ENCODE data around the gene PIAS4. TPM values are rescaled to one million over a fixed set of nuclear protein-coding genes. Genes with fewer than 3 reads are reported as not detected.

The PIAS4 gene
- total RNA-seq, 1 donor from 2014 or later: 26.0 TPM

- FAIRE-seq: no peak
- H2AFZ ChIP-seq (ENCODE audit: low read depth, low read length): no peak overlapping the region
Observed at GRCh38 chr19:4087787-4088679, 80.5 kb downstream of the PIAS4 start.

GRCh38 chr19:4088975-4089374, 81.4 kb downstream of the PIAS4 start:
- FAIRE-seq (no peak), DNase-seq (ENCODE audit: low read depth) (no peak)
- TF ChIP-seq EZH2 (IDR thresholded peaks at IDR 0.05; ENCODE audit: insufficient read depth, low read length): no peak
- TF ChIP-seq CTCF (IDR thresholded peaks at IDR 0.05; ENCODE audit: insufficient read depth, low read depth, low read length): no peak
- Histone ChIP-seq H3K27me3 (ENCODE audit: insufficient read depth, low read length) (no peaks in the 10 kb centered on the region), H3K9me3 (ENCODE audit: insufficient read depth, low read depth, low read length) (no peaks in the 10 kb centered on the region), H3K4me1 (ENCODE audit: insufficient read depth, low read length) (no peaks in the 10 kb centered on the region), H3K36me3 (ENCODE audit: insufficient read depth, low read length) (no peaks in the 10 kb centered on the region), H3K79me2 (ENCODE audit: insufficient read depth, low read length) (no peaks in the 10 kb centered on the region), H3K27ac (ENCODE audit: low read depth, low read length) (no peak overlapping the region), H4K20me1 (ENCODE audit: insufficient read depth, low read length) (no peaks in the 10 kb centered on the region), H3K4me3 (ENCODE audit: insufficient read depth, low read depth, low read length) (no peak overlapping the region), H2AFZ (ENCODE audit: low read depth, low read length) (no peak overlapping the region), H3K4me2 (ENCODE audit: low read length) (no peak overlapping the region), H3K9ac (ENCODE audit: low read length) (no peak overlapping the region)
- H3K36me3 Mint-ChIP-seq (ENCODE audit: low read depth, unreplicated experiment): peaks cover 4% of the 10 kb centered on the region
- no peaks in the 10 kb centered on the region for H3K9me3 Mint-ChIP-seq (ENCODE audit: unreplicated experiment)
- no peak overlapping the region for H3K27ac Mint-ChIP-seq (ENCODE audit: unreplicated experiment)
- H3K4me3 Mint-ChIP-seq (ENCODE audit: unreplicated experiment): no peak overlapping the region
- no peaks in the 10 kb centered on the region for H3K4me1 Mint-ChIP-seq (ENCODE audit: low read depth, unreplicated experiment)
- H3K27me3 Mint-ChIP-seq (ENCODE audit: low read depth, unreplicated experiment): no peaks in the 10 kb centered on the region

More at GRCh38 chr19:4087787-4088679, 80.5 kb downstream of the PIAS4 start:
- no peaks in the 10 kb centered on the region for H3K36me3 ChIP-seq (ENCODE audit: insufficient read depth, low read length)
- no peaks in the 10 kb centered on the region for H4K20me1 ChIP-seq (ENCODE audit: insufficient read depth, low read length)
- Mint-ChIP-seq H3K4me1 (ENCODE audit: low read depth, unreplicated experiment) (no peaks in the 10 kb centered on the region), H3K4me3 (ENCODE audit: unreplicated experiment) (no peak overlapping the region), H3K27me3 (ENCODE audit: low read depth, unreplicated experiment) (no peaks in the 10 kb centered on the region), H3K27ac (ENCODE audit: unreplicated experiment) (no peak overlapping the region), H3K36me3 (ENCODE audit: low read depth, unreplicated experiment) (no peaks in the 10 kb centered on the region), H3K9me3 (ENCODE audit: unreplicated experiment) (no peaks in the 10 kb centered on the region)
- DNase-seq (ENCODE audit: low read depth): no peak
- H3K27ac ChIP-seq (ENCODE audit: low read depth, low read length): no peak overlapping the region
- H3K79me2 ChIP-seq (ENCODE audit: insufficient read depth, low read length): no peaks in the 10 kb centered on the region
- TF ChIP-seq EZH2 (IDR thresholded peaks at IDR 0.05; ENCODE audit: insufficient read depth, low read length): no peak
- TF ChIP-seq CTCF (IDR thresholded peaks at IDR 0.05; ENCODE audit: insufficient read depth, low read depth, low read length): no peak
- H3K4me1 ChIP-seq (ENCODE audit: insufficient read depth, low read length): no peaks in the 10 kb centered on the region
- no peaks in the 10 kb centered on the region for H3K27me3 ChIP-seq (ENCODE audit: insufficient read depth, low read length)
- no peak overlapping the region for H3K9ac ChIP-seq (ENCODE audit: low read length)
- no peak overlapping the region for H3K4me2 ChIP-seq (ENCODE audit: low read length)
- no peak overlapping the region for H3K4me3 ChIP-seq (ENCODE audit: insufficient read depth, low read depth, low read length)
- H3K9me3 ChIP-seq (ENCODE audit: insufficient read depth, low read depth, low read length): no peaks in the 10 kb centered on the region

Small RNA genes lying within 50 kb of the gene (microRNA-seq; reads per million reads assigned to microRNA genes)
- not detected for gene MIR637

Other genes with a start within 250 kb of the PIAS4 start
- gene APBA3, start 246.0 kb upstream of the PIAS4 start, total RNA-seq: 16.4 and 16.5 TPM in 2 replicates
- gene MRPL54, start 245.1 kb upstream of the PIAS4 start, total RNA-seq: 41.6 and 43.5 TPM in 2 replicates
- gene RAX2, start 235.5 kb upstream of the PIAS4 start, total RNA-seq: not detected in 2 replicates
- gene MATK, start 221.4 kb upstream of the PIAS4 start, total RNA-seq: 0.22 TPM in 1 of 2 replicates, not detected in the other
- gene ZFR2, start 138.7 kb upstream of the PIAS4 start, total RNA-seq: 2.0 and 2.1 TPM in 2 replicates
- gene ATCAY, start 127.1 kb upstream of the PIAS4 start, total RNA-seq: 4.5 and 6.5 TPM in 2 replicates
- gene NMRK2, start 74.7 kb upstream of the PIAS4 start, total RNA-seq: 0.73 TPM in 1 of 2 replicates, not detected in the other
- 242 and 264 TPM in 2 replicates for gene DAPK3, start 36.6 kb upstream of the PIAS4 start, total RNA-seq
- gene EEF2, start 22.3 kb upstream of the PIAS4 start, total RNA-seq: 2,578 and 2,739 TPM in 2 replicates
- 24.3 and 26.9 TPM in 2 replicates for gene ZBTB7A, start 59.2 kb downstream of the PIAS4 start, total RNA-seq
- 184 and 190 TPM in 2 replicates for gene MAP2K2, start 116.4 kb downstream of the PIAS4 start, total RNA-seq
- gene CREB3L3, start 145.9 kb downstream of the PIAS4 start, total RNA-seq: not detected in 2 replicates
- gene SIRT6, start 174.8 kb downstream of the PIAS4 start, total RNA-seq: 26.0 and 29.2 TPM in 2 replicates
- 0.73 and 1.4 TPM in 2 replicates for gene ANKRD24, start 175.0 kb downstream of the PIAS4 start, total RNA-seq
- 5.4 and 5.5 TPM in 2 replicates for gene EBI3, start 221.8 kb downstream of the PIAS4 start, total RNA-seq
- gene YJU2, start 239.3 kb downstream of the PIAS4 start, total RNA-seq: 12.5 and 14.0 TPM in 2 replicates

Measured in astrocyte (in vitro differentiated cells and primary cell).